Panc1 (cell line): ENCODE data around the gene DPYD. TPM values are rescaled to one million over a fixed set of nuclear protein-coding genes. Genes with fewer than 3 reads are reported as not detected.

Experiments used
- ATAC-seq: fragments of 200-7000 bp; cut with Tn5 transposase; 2 replicates; pipeline ENCODE4 v1.9.1; 2020; ENCODE audit warnings: mild to moderate bottlenecking, moderate library complexity
- BruUV-seq: library from RNA; stranded (reverse); fragments of 400-500 nt; replicated peaks from 2 replicates; lab custom pipeline; 2021; lab: Mats Ljungman, UMichigan
- CTCF ChIA-PET: fragments of 300-600 bp; sonication (Branson Sonifier 250); formaldehyde crosslinking; loops from one replicate; lab custom pipeline; 2022; ENCODE audit warnings: antibody characterized with exemption; lab: Charles Lee
- POLR2A ChIA-PET: fragments of 300-600 bp; sonication (Branson Sonifier 250); formaldehyde crosslinking; loops from one replicate; lab custom pipeline; 2022; ENCODE audit warnings: antibody characterized with exemption; lab: Charles Lee
- DNase-seq: peaks from one replicate; pipeline ENCODE4 v3.0.0-alpha.2; 2010; ENCODE audit warnings: low read depth, low spot score
- H3K27ac ChIP-seq: 2 replicates; pipeline ENCODE4 v1.5.1; 2011; ENCODE audit warnings: mild to moderate bottlenecking, low read length, inconsistent platforms
- H3K27me3 ChIP-seq: fragments of 200-500 bp; sonication (Bioruptor generic); 2 replicates; pipeline ENCODE4 v1.6.0; 2014; ENCODE audit warnings: low read length, inconsistent platforms; ENCODE audit not compliant: control insufficient read depth, insufficient read depth
- H3K36me3 ChIP-seq: fragments of 200-500 bp; sonication (Bioruptor generic); 2 replicates; pipeline ENCODE4 v1.5.1; 2014; ENCODE audit warnings: inconsistent platforms, mild to moderate bottlenecking, low read length, moderate library complexity; ENCODE audit not compliant: control insufficient read depth, insufficient read depth
- H3K4me1 ChIP-seq: 2 replicates; pipeline ENCODE4 v1.5.1; 2011; ENCODE audit warnings: inconsistent platforms, mild to moderate bottlenecking, low read length, moderate library complexity; ENCODE audit not compliant: control insufficient read depth, insufficient read depth
- H3K4me3 ChIP-seq, 2 experiments: 2 replicates each; pipeline ENCODE4 v1.5.1; 2011 to 2012; ENCODE audit warnings: low read depth in 2 of 2, low read length in 2 of 2, mild to moderate bottlenecking in 2 of 2, inconsistent platforms in 1 of 2, moderate library complexity in 1 of 2
- H3K9me3 ChIP-seq: fragments of 200-500 bp; sonication (Bioruptor generic); 2 replicates; pipeline ENCODE4 v1.5.1; 2014; ENCODE audit warnings: low read depth, mild to moderate bottlenecking, inconsistent platforms, low read length, moderate library complexity; ENCODE audit not compliant: control insufficient read depth, insufficient read depth
- POLR2AphosphoS5 ChIP-seq: IDR thresholded peaks from 2 replicates; pipeline ENCODE4 v1.6.1; 2012; ENCODE audit warnings: mild to moderate bottlenecking, low read depth, low read length, moderate library complexity
- REST ChIP-seq, 2 experiments: IDR thresholded peaks; 2 replicates each; pipeline ENCODE4 v1.6.1; 2011 to 2012; ENCODE audit warnings: low read depth in 2 of 2, control low read depth in 1 of 2, low read length in 1 of 2, mild to moderate bottlenecking in 1 of 2, moderate library complexity in 1 of 2; ENCODE audit not compliant: insufficient read depth in 1 of 2
- SIN3A ChIP-seq: IDR thresholded peaks from 2 replicates; pipeline ENCODE4 v1.6.1; 2012; ENCODE audit warnings: low read depth, mild to moderate bottlenecking, low read length, moderate library complexity, borderline replicate concordance; ENCODE audit not compliant: insufficient read depth
- TCF7L2 ChIP-seq: IDR thresholded peaks from 2 replicates; pipeline ENCODE4 v1.6.1; 2011; ENCODE audit warnings: mild to moderate bottlenecking, low read depth, low read length, inconsistent platforms
- in situ Hi-C: cut with HindIII; loops from 2 replicates; pipeline ENCODE4 v1.10.0; 2016; ENCODE audit warnings: low sequenced_read_pairs, low pct_unique_long_range_greater_than_20kb
- intact Hi-C: fragments of 100-400 bp; cut with micrococcal nuclease; formaldehyde crosslinking; loops from one replicate; pipeline ENCODE4 v1.10.0; 2022; ENCODE audit not compliant: unreplicated experiment
- total RNA-seq: library from RNA; stranded (reverse); gene quantifications from one replicate; pipeline ENCODE4 v1.2.1, GENCODE V29; 2021; ENCODE audit not compliant: unreplicated experiment
- TF ChIP-seq, protein P1 (sequence below): fragments of 450-650 bp; IDR thresholded peaks from 2 replicates; pipeline ENCODE4 v1.5.1; 2017; ENCODE audit warnings: mild to moderate bottlenecking

Gene DPYD
- total RNA-seq, 1 experiment from 2014 or later, result 2.0 TPM

DNA sequence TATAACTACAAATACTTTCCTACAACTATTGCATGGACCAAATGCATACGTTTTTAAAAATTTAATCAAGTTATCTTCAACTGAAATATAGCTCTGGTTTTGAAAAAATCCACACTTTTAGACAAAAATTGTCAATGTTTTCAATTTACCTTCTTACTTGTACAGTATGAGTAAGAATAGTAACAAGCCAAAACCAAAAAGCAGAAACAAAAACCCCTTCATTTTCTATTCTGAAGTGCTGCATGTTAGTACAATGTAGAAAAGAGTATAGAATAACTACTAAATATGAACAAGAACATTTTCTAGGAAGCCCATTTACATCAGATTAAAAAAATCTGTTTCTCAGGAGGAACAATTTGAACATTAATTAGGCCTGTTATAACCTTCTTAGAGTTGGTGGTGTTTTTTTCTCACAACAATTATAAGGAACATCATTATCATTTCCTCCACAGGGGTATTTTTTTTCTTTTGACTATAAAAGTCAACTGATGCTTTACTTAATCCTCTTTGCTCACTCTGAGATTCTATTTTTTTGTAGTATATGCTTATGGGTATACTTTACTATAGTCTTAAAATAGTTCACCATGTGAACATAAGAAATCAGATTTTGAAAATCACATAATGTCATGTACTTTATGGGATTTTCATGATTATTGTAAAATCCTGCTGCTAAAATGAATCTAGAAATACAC lies 723.9 kb downstream of the DPYD start:
- no peaks in the 10 kb centered on the region for H3K9me3 ChIP-seq
- TF ChIP-seq POLR2AphosphoS5, result no peak
- TF ChIP-seq SIN3A, result no peak
- TF ChIP-seq TCF7L2, result no peak
- TF ChIP-seq, protein P1, sequence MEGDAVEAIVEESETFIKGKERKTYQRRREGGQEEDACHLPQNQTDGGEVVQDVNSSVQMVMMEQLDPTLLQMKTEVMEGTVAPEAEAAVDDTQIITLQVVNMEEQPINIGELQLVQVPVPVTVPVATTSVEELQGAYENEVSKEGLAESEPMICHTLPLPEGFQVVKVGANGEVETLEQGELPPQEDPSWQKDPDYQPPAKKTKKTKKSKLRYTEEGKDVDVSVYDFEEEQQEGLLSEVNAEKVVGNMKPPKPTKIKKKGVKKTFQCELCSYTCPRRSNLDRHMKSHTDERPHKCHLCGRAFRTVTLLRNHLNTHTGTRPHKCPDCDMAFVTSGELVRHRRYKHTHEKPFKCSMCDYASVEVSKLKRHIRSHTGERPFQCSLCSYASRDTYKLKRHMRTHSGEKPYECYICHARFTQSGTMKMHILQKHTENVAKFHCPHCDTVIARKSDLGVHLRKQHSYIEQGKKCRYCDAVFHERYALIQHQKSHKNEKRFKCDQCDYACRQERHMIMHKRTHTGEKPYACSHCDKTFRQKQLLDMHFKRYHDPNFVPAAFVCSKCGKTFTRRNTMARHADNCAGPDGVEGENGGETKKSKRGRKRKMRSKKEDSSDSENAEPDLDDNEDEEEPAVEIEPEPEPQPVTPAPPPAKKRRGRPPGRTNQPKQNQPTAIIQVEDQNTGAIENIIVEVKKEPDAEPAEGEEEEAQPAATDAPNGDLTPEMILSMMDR, result no peak
- no peak for TF ChIP-seq REST (IDR thresholded peaks at IDR 0.05; ENCODE audit: insufficient read depth in 1 of 2, low read depth in 2 of 2, low read length in 1 of 2)
- ChIA-PET CTCF (no interaction called here), POLR2A (no interaction called here)
- BruUV-seq, result no TSS peak
- no peaks in the 10 kb centered on the region for H3K36me3 ChIP-seq
- no peak for ATAC-seq
- DNase-seq, result no peak
- no peak overlapping the region for H3K27ac ChIP-seq
- no peaks in the 10 kb centered on the region for H3K27me3 ChIP-seq
- no peaks in the 10 kb centered on the region for H3K4me1 ChIP-seq
- no peak overlapping the region for H3K4me3 ChIP-seq
- in situ Hi-C loops, result no loop called here
- intact Hi-C loops, result no loop called here

- H3K27me3 ChIP-seq, result no peaks in the 10 kb centered on the region
- H3K9me3 ChIP-seq, result no peaks in the 10 kb centered on the region
- H3K27ac ChIP-seq, result peak overlapping the region; percentile 51; the same call in 1 of the 2 replicates
- ChIA-PET CTCF (no interaction called here), POLR2A (no interaction called here)
- H3K4me3 ChIP-seq, result peak overlapping the region in 1 of 2 experiments; percentile 21; a peak in 2 of 4 replicates
- H3K36me3 ChIP-seq, result no peaks in the 10 kb centered on the region
- DNase-seq (peak; percentile 78), ATAC-seq (peak; percentile 96)
- no TSS peak for BruUV-seq
- no peaks in the 10 kb centered on the region for H3K4me1 ChIP-seq
- in situ Hi-C loops, result no loop called here
- intact Hi-C loops, result no loop called here
- TF ChIP-seq, protein P1, result peak; percentile 11; the same call in 1 of the 2 replicates
- no peak for TF ChIP-seq SIN3A
These were observed 727.8 kb downstream of the DPYD start for GRCh38 chr1:97192872-97193572.
